NT2/D1 (cell line): ENCODE measurements around the gene IL34.

Experiments used
- DNase-seq: peaks from one replicate; pipeline ENCODE4 v3.0.0-alpha.2; 2011; ENCODE audit warnings: low read depth, low spot score
- H3K27me3 ChIP-seq: 2 replicates; pipeline ENCODE4 v1.6.0; 2011; ENCODE audit warnings: mild to moderate bottlenecking; ENCODE audit not compliant: insufficient read length, insufficient read depth
- H3K36me3 ChIP-seq: 2 replicates; pipeline ENCODE4 v1.6.1; 2011; ENCODE audit warnings: mild to moderate bottlenecking, low read length, mixed read lengths; ENCODE audit not compliant: insufficient read depth, insufficient read length
- H3K4me1 ChIP-seq: 2 replicates; pipeline ENCODE4 v1.5.1; 2011; ENCODE audit not compliant: insufficient read depth, insufficient read length
- H3K4me3 ChIP-seq: 2 replicates; pipeline ENCODE4 v1.5.1; 2011; ENCODE audit warnings: low read depth; ENCODE audit not compliant: insufficient read length
- H3K9ac ChIP-seq: 2 replicates; pipeline ENCODE4 v1.6.0; 2011; ENCODE audit warnings: low read depth; ENCODE audit not compliant: insufficient read length
- H3K9me3 ChIP-seq: 2 replicates; pipeline ENCODE4 v1.5.1; 2011; ENCODE audit warnings: mild to moderate bottlenecking, low read length; ENCODE audit not compliant: insufficient read depth
- SUZ12 ChIP-seq: IDR thresholded peaks from 2 replicates; pipeline ENCODE4 v1.6.1; 2011; ENCODE audit not compliant: insufficient read length, insufficient read depth; ENCODE audit errors: extremely low read depth
- YY1 ChIP-seq: IDR thresholded peaks from 2 replicates; pipeline ENCODE4 v1.6.1; 2011; ENCODE audit not compliant: insufficient read length, insufficient read depth
- ZNF274 ChIP-seq: IDR thresholded peaks from 2 replicates; pipeline ENCODE4 v1.6.1; 2011; ENCODE audit warnings: mild to moderate bottlenecking, low read depth, low read length

IL34 gene

DNA sequence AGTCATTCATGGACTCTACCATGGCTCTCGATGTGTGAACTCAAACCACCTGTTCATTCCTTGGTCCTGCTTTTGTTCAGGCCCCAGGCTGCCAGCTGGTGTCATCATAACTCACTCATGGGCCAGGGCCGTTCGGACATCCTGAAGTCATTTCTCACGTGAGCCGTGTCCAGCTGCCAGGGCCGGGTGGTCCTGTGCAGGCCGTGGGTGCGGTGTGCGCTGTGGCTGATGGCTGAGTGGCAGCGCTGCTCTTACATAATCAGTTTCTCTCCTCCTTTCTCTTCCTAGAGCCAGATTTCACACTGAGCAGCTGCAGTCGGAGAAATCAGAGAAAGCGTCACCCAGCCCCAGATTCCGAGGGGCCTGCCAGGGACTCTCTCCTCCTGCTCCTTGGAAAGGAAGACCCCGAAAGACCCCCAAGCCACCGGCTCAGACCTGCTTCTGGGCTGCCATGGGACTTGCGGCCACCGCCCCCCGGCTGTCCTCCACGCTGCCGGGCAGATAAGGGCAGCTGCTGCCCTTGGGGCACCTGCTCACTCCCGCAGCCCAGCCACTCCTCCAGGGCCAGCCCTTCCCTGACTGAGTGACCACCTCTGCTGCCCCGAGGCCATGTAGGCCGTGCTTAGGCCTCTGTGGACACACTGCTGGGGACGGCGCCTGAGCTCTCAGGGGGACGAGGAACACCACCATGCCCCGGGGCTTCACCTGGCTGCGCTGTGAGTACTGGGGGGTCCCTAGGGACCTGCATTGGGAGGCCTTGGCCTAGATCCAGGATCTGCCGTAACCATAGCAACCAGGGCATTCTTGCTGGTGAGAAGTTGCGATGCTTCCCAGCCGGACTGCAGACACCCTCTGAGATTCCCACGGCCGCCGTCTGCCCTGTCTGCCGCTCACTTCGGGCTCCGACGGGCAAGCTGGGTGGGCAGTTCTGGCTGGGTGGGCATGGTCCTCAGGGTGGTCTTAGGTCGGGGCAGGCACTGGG lies at the start of gene IL34:
Gene IL34, plus strand, starts transcription at position 300 of the 982 bp plus-strand sequence. Its CDS starts 389 bp downstream, at position 689.
- no peak within 1 kb of the TSS for H3K9ac ChIP-seq

DNA sequence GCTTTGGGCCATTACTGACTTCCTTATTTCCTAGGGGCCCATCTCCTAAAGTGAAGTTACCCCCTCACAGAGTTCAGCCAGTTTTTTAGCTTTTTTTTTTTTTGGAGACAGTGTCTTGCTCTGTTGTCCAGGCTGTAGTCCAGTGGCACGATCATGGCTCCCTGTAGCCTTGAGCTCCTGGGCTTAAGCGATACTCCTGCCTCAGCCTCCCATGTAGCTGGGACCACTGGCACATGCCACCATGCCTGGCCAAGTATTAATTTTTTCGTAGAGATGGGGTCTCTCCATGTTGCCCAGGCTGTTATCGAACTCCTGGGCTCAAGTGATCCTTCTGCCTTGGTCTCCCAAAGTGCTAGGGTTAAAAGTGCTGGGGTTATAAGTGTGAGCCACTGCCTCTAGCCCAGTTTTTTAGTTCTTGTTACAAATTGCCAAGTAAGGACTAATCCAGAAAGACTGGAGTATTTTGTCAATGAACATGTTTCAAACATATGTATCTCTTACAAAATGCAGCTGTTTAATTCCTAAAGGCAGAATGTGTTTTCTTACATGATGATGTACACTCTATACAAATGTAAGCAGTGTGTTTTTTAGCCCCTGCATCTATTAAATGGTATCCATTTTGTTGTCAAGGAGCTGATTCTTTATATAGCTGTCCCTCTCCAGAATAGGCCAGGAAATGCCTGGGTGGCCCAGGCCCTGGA lies 49.1 kb upstream of the IL34 start:
- Histone ChIP-seq H3K9me3 (no peaks in the 10 kb centered on the region), H3K27me3 (peaks cover 6% of the 10 kb centered on the region), H3K4me3 (no peak overlapping the region), H3K9ac (no peak overlapping the region), H3K4me1 (peaks cover 4% of the 10 kb centered on the region), H3K36me3 (no peaks in the 10 kb centered on the region)
- no peak for DNase-seq
- TF ChIP-seq SUZ12, result no peak
- TF ChIP-seq YY1, result no peak
- no peak for TF ChIP-seq ZNF274

More for the DNA sequence above, at the start of gene IL34:
- Histone ChIP-seq H3K9me3 (peaks cover 8% of the 10 kb centered on the region; the same call in 1 of the 2 replicates), H3K27me3 (no peaks in the 10 kb centered on the region), H3K36me3 (no peaks in the 10 kb centered on the region), H3K4me3 (no peak within 1 kb of the TSS), H3K4me1 (peaks cover 2% of the 10 kb centered on the region)
- DNase-seq, result no peak
- TF ChIP-seq SUZ12, result no peak
- TF ChIP-seq YY1, result no peak
- TF ChIP-seq ZNF274, result no peak

DNA sequence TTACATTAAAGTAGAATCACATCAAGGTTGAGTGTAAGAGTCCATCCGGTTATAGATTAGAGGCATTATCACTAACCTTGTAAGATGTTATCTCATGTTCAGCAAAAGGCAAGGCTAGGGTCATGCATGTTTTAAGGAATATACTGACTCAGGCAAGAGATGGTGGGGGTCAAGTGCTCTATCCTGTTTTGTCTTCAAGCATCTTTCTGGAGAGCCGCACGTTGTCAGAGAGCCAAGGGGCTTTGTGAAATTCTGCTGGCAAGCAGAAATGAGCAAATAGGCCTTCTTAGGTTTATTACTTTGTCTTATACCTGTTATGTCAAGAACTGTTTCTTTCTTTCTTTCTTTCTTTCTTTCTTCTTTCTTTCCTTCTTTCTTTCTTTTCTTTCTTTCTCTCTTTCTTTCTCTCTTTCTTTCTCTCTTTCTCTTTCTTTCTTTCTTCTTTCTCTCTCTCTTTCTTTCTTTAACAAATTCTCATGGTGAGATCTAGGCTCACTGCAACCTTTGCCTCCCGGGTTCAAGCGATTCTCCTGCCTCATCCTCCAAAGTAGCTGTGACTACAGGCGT lies 47.3 kb upstream of the IL34 start:
- no peak overlapping the region for H3K9ac ChIP-seq
- H3K4me3 ChIP-seq, result no peak overlapping the region
- peaks cover 6% of the 10 kb centered on the region for H3K27me3 ChIP-seq
- H3K9me3 ChIP-seq, result no peaks in the 10 kb centered on the region
- TF ChIP-seq YY1, result no peak
- no peak for TF ChIP-seq ZNF274
- no peak for TF ChIP-seq SUZ12
- DNase-seq, result no peak
- peaks cover 4% of the 10 kb centered on the region for H3K4me1 ChIP-seq
- no peaks in the 10 kb centered on the region for H3K36me3 ChIP-seq

DNA sequence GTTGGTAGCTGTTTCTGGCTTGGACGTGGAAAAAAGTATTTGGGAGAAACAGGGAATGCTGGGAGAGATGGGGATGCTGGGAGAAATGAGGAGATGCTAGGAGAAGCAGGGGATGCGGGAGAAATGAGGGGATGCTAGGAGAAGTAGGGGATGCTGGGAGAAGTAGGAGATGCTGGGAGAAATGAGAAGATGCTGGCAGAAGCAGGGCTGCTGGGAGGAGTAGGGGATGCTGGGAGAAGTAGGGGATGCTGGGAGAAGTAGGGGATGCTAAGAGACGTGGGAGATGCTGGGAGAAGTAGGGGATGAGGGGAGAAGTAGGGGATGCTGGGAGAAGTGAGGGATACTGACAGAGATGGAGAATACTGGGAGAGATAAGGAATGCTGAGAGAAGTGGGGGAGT lies 45.6 kb upstream of the IL34 start:
- Histone ChIP-seq H3K27me3 (peaks cover 6% of the 10 kb centered on the region), H3K4me3 (no peak overlapping the region), H3K36me3 (no peaks in the 10 kb centered on the region), H3K4me1 (peaks cover 4% of the 10 kb centered on the region), H3K9ac (no peak overlapping the region), H3K9me3 (no peaks in the 10 kb centered on the region)
- TF ChIP-seq YY1 (no peak), SUZ12 (no peak), ZNF274 (no peak)
- no peak for DNase-seq

DNA sequence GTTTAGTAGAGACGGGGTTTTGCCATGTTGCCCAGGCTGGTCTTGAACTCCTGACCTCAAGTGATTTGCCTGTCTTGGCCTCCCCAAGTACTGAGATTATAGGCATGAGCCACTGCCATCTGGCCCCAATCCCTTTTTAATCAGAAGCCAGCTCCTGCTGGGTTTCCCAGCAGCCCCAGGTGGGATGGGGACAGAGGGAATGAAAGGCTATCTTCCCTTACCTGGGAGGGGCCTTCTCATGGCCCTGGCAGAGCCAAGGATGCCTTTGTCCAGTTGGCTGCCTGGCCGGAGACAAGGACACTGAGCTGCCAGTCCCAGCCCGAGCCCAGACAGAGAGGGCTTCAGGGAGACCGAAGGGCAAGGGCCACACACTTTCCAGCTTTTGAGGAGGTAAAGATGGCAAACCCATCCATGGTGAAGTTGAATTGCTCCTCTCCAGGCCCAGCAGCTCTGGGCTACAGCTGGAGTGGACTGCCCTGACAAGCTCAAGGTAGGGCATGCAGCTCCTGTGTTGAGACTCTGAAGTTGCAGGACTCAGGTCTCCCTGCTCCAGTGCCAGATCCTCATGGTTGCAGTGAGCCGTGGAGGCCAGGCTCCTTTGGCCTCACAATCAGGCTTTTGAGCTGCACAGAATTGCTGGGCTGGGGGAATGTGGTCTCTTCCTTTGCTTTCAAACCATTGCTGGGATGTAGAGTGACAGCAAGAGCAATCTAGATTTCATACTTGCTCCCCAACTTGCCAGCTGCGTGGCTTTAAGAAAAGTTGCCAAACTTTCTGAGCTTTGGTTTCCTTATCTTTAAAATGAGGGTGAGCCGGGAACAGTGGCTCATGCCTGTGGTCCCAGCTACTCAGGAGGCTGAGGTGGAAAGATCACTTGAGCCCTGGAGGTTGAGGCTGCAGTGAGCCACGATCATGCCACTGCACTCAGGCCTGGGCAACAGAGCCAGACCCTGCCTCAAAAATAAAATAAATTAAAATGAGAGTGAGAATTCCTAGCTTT lies 44.5 kb upstream of the IL34 start:
- Histone ChIP-seq H3K9me3 (no peaks in the 10 kb centered on the region), H3K4me3 (no peak overlapping the region), H3K9ac (no peak overlapping the region), H3K36me3 (no peaks in the 10 kb centered on the region), H3K4me1 (peaks cover 4% of the 10 kb centered on the region), H3K27me3 (peaks cover 6% of the 10 kb centered on the region)
- DNase-seq, result no peak
- no peak for TF ChIP-seq YY1
- no peak for TF ChIP-seq ZNF274
- TF ChIP-seq SUZ12, result no peak

DNA sequence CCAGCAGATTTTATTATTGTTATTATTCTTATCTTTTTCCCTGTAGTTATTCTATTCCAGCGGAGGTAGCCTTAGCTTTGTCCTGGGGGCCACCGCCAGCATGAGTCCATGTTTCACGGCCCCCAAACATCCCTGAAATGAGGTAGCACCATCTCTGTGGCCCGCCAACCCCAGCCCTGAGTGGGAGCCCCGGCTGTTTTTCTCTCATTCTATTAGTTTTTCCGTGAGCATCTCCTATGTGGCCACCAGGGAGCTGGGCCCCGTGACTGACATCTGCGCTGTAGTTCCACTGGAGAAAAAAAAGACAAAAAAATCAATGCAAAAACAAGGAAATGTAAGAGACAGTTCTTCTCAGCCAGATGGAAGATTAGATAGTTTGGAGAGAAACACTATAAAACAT lies 43.5 kb upstream of the IL34 start:
- Histone ChIP-seq H3K9me3 (no peaks in the 10 kb centered on the region), H3K9ac (no peak overlapping the region), H3K4me3 (no peak overlapping the region), H3K36me3 (no peaks in the 10 kb centered on the region), H3K27me3 (peaks cover 6% of the 10 kb centered on the region), H3K4me1 (peaks cover 4% of the 10 kb centered on the region)
- TF ChIP-seq SUZ12, result no peak
- TF ChIP-seq YY1, result no peak
- TF ChIP-seq ZNF274, result no peak
- no peak for DNase-seq
